ENCODE measurements around the gene C9orf50.

- no peak for TF ChIP-seq CTCF (IDR thresholded peaks at IDR 0.05; ENCODE audit: low read length)
- no peak for TF ChIP-seq EZH2phosphoT487 (IDR thresholded peaks at IDR 0.05; ENCODE audit: low read length)
- TF ChIP-seq EZH2 (optimal IDR thresholded peaks at IDR 0.05; ENCODE audit: low read depth, low read length): no peak
Measured at GRCh38 chr9:129630967-129631673, 10.2 kb upstream of the C9orf50 start.
